ENCODE results near the gene NEK7.

DNA sequence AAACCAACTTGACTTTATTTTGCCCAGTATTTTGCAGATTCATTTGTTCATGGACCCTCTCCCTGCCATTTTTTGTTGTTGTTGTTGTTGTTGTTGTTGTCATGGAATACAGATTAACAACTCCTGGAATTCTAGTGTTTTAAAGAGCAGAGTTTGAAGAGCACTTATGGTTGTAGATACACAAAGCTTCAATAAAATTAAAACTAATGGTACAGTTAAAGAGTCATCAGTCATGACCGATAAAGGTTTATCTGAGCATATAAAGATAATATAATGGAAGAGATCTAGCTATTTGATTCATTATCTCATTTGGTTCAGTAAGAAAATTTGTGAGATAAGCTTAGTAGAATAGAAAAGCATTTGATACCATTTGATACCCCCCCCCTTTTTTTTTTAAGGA, 21.8 kb downstream of the NEK7 start:
- TF ChIP-seq, protein P1, sequence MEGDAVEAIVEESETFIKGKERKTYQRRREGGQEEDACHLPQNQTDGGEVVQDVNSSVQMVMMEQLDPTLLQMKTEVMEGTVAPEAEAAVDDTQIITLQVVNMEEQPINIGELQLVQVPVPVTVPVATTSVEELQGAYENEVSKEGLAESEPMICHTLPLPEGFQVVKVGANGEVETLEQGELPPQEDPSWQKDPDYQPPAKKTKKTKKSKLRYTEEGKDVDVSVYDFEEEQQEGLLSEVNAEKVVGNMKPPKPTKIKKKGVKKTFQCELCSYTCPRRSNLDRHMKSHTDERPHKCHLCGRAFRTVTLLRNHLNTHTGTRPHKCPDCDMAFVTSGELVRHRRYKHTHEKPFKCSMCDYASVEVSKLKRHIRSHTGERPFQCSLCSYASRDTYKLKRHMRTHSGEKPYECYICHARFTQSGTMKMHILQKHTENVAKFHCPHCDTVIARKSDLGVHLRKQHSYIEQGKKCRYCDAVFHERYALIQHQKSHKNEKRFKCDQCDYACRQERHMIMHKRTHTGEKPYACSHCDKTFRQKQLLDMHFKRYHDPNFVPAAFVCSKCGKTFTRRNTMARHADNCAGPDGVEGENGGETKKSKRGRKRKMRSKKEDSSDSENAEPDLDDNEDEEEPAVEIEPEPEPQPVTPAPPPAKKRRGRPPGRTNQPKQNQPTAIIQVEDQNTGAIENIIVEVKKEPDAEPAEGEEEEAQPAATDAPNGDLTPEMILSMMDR (IDR thresholded peaks at IDR 0.05; ENCODE audit: control extremely low read depth in 1 of 3, insufficient read depth in 1 of 3, low read depth in 1 of 3, low read length in 3 of 3) = no peak
- TF ChIP-seq CHD2 (IDR thresholded peaks at IDR 0.05; ENCODE audit: low read length) (no peak), SIN3A (conservative IDR thresholded peaks at IDR 0.05 in 1 of 2, IDR thresholded peaks at IDR 0.05 in 1 of 2; ENCODE audit: low read depth in 1 of 2, low read length in 2 of 2) (no peak), TEAD4 (IDR thresholded peaks at IDR 0.05; ENCODE audit: low read depth, low read length) (no peak), ZNF274 (IDR thresholded peaks at IDR 0.05; ENCODE audit: borderline replicate concordance, extremely low read depth, low read length) (no peak), SP1 (IDR thresholded peaks at IDR 0.05; ENCODE audit: low read depth, low read length) (no peak), CEBPB (IDR thresholded peaks at IDR 0.05; ENCODE audit: low read depth, low read length) (no peak), TAF1 (IDR thresholded peaks at IDR 0.05; ENCODE audit: low read depth, low read length) (no peak), EP300 (IDR thresholded peaks at IDR 0.05; ENCODE audit: borderline replicate concordance in 1 of 2, low read depth in 2 of 2, low read length in 2 of 2) (no peak)

All from H1 (cell line).